ENCODE measurements around the gene MSLN. TPM values are rescaled to one million over a fixed set of nuclear protein-coding genes. Genes with fewer than 3 reads are reported as not detected.

Gene MSLN
- total RNA-seq, 2 donors from 2014 or later = 0.74 to 7.3 TPM

DNA sequence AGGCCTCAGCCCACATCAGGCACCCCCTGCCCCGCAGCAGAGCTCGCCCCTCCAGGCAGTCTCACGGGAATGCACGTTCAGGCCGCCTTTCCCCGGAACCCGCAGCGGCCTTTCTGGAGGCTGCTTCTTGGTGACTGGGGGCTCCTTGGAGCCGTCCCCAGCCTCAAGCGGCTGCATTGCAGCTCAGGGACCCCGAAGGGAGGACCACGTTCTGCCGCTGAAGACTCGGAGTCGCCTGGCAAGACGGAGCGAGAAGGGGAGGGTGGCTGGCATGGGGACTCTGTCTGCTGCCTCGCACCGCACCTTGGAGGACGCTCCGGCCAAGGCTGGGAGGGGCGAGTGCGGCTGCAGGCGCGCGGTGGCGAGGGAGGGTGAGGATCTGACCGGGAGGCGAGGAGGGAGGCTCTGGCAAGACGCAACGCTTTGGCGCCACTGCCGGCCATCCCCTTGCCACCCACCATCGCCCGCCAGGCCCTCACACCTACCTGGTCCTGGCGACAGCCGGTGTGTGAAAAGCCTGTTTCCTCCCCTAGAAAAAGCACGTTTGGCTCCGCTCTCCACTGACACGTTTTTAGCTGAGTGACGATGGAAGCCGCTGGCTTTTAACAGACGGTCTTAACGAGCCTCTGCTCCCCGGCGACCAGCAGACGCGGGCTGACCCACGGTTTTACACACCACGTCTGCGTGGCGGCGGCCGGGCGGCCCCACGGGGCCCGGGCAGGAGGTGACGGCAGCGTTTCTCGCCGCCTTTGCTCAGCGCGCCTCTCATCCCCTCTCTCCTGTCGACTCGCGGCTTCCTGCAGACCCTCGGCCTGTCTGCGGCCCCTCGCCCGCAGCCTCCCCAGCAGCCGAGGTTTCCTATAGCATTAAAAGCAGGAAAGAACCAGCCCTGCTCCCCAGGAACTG lies 56.7 kb downstream of the MSLN start:
- no peak for DNase-seq (ENCODE audit: low spot score)
- intact Hi-C loops (cut with DNase I) = loop anchor here (2.0 kb wide), 1 partner anchor 284 kb away; no protein-coding TSS in a partner anchor
- Histone ChIP-seq H3K27me3 (replicated peaks; ENCODE audit: insufficient read depth) (peaks cover 15% of the 10 kb centered on the region), H3K4me1 (replicated peaks) (no peaks in the 10 kb centered on the region), H3K9me3 (no peaks in the 10 kb centered on the region), H3K27ac (no peak overlapping the region), H3K36me3 (no peaks in the 10 kb centered on the region), H3K4me3 (no peak overlapping the region)
- TF ChIP-seq, protein P1, sequence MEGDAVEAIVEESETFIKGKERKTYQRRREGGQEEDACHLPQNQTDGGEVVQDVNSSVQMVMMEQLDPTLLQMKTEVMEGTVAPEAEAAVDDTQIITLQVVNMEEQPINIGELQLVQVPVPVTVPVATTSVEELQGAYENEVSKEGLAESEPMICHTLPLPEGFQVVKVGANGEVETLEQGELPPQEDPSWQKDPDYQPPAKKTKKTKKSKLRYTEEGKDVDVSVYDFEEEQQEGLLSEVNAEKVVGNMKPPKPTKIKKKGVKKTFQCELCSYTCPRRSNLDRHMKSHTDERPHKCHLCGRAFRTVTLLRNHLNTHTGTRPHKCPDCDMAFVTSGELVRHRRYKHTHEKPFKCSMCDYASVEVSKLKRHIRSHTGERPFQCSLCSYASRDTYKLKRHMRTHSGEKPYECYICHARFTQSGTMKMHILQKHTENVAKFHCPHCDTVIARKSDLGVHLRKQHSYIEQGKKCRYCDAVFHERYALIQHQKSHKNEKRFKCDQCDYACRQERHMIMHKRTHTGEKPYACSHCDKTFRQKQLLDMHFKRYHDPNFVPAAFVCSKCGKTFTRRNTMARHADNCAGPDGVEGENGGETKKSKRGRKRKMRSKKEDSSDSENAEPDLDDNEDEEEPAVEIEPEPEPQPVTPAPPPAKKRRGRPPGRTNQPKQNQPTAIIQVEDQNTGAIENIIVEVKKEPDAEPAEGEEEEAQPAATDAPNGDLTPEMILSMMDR (IDR thresholded peaks at IDR 0.05) = no peak
- TF ChIP-seq POLR2A (IDR thresholded peaks at IDR 0.05) = no peak
- no peak for TF ChIP-seq POLR2AphosphoS5 (IDR thresholded peaks at IDR 0.05)
- WGBS = 65% methylated on average over 71 of the region's 71 CpGs

GRCh38 chr16:818132-818531 lies 57.6 kb downstream of the MSLN start:
- Histone ChIP-seq H3K4me3 (no peak overlapping the region), H3K27me3 (replicated peaks; ENCODE audit: insufficient read depth) (peaks cover 15% of the 10 kb centered on the region), H3K4me1 (replicated peaks) (no peaks in the 10 kb centered on the region), H3K36me3 (no peaks in the 10 kb centered on the region), H3K9me3 (no peaks in the 10 kb centered on the region), H3K27ac (no peak overlapping the region)
- TF ChIP-seq POLR2A (IDR thresholded peaks at IDR 0.05) (no peak), POLR2AphosphoS5 (IDR thresholded peaks at IDR 0.05) (no peak)
- TF ChIP-seq, protein P1 (IDR thresholded peaks at IDR 0.05) = no peak
- no peak for DNase-seq (ENCODE audit: low spot score)
- WGBS = 85% methylated on average over 8 of the region's 8 CpGs
- intact Hi-C loops (cut with DNase I) = no loop called here

MicroRNAs encoded within 50 kb of the gene (microRNA counts, 767-probe panel; counts per million panel counts)
- 431 to 1,408 counts per million in 2 donors for microRNA hsa-miR-662

Small RNA genes within 50 kb of the gene (microRNA-seq; reads per million reads assigned to microRNA genes)
- not detected for gene MIR662

Small RNA genes within 50 kb of the gene (small RNA-seq; reads per million reads assigned to genes)
- 0 reads per million in 2 donors for gene MIR662

Other genes with a start within 250 kb of the MSLN start
- gene CAPN15, start 233.0 kb upstream of the MSLN start, total RNA-seq = 10 to 100 TPM; 59.7 to 80.7 TPM
- gene PRR35, start 200.3 kb upstream of the MSLN start, total RNA-seq = 1 to 10 TPM in 1 of 2 donors, not detected in 1; 5.1 TPM
- 1 to 10 TPM; 2.9 to 6.2 TPM for gene NHLRC4, start 193.7 kb upstream of the MSLN start, total RNA-seq
- gene PIGQ, start 190.8 kb upstream of the MSLN start, total RNA-seq = 10 to 100 TPM; 70.1 to 85.8 TPM
- gene RAB40C, start 170.7 kb upstream of the MSLN start, total RNA-seq = 10 to 100 TPM; 41.8 to 68.0 TPM
- gene WFIKKN1, start 129.7 kb upstream of the MSLN start, total RNA-seq = 1 to 10 TPM; 1.5 to 1.9 TPM
- gene METTL26, start 124.4 kb upstream of the MSLN start, total RNA-seq = 100 to 1,000 TPM; 179 to 207 TPM
- gene MCRIP2, start 118.9 kb upstream of the MSLN start, total RNA-seq = 10 to 100 TPM; 59.5 to 61.6 TPM
- 10 to 100 TPM; 36.8 to 60.4 TPM for gene WDR90, start 111.4 kb upstream of the MSLN start, total RNA-seq
- 100 to 1,000 TPM; 101 to 169 TPM for gene RHOT2, start 92.6 kb upstream of the MSLN start, total RNA-seq
- gene RHBDL1, start 85.1 kb upstream of the MSLN start, total RNA-seq = 1 to 10 TPM; 4.5 to 4.9 TPM
- gene STUB1, start 80.3 kb upstream of the MSLN start, total RNA-seq = 100 to 1,000 TPM; 173 to 255 TPM
- gene JMJD8, start 76.4 kb upstream of the MSLN start, total RNA-seq = 100 to 1,000 TPM; 121 to 132 TPM
- gene WDR24, start 70.3 kb upstream of the MSLN start, total RNA-seq = 10 to 100 TPM; 18.2 to 26.4 TPM
- gene FBXL16, start 54.9 kb upstream of the MSLN start, total RNA-seq = 1 to 10 TPM; 6.1 to 9.1 TPM
- gene METRN, start 45.6 kb upstream of the MSLN start, total RNA-seq = 10 to 100 TPM; 52.0 to 78.2 TPM
- 10 to 100 TPM; 55.3 to 73.1 TPM for gene ANTKMT, start 39.6 kb upstream of the MSLN start, total RNA-seq
- gene CCDC78, start 34.3 kb upstream of the MSLN start, total RNA-seq = 1 to 10 TPM; 2.3 to 3.0 TPM
- 10 to 100 TPM in 1 of 2 donors, 1 to 10 TPM in 1; 7.7 to 10.1 TPM for gene HAGHL, start 33.6 kb upstream of the MSLN start, total RNA-seq
- gene CIAO3, start 19.7 kb upstream of the MSLN start, total RNA-seq = 10 to 100 TPM; 56.7 to 76.6 TPM
- 10 to 100 TPM; 22.0 to 32.4 TPM for gene RPUSD1, start 27.6 kb downstream of the MSLN start, total RNA-seq
- 10 to 100 TPM in 1 of 2 donors, 1 to 10 TPM in 1; 7.8 to 57.5 TPM for gene CHTF18, start 27.9 kb downstream of the MSLN start, total RNA-seq
- not detected for gene GNG13, start 40.0 kb downstream of the MSLN start, total RNA-seq
- 10 to 100 TPM; 86.1 to 87.5 TPM for gene LMF1, start 210.2 kb downstream of the MSLN start, total RNA-seq
- gene SOX8, start 221.0 kb downstream of the MSLN start, total RNA-seq = 10 to 100 TPM in 1 of 2 donors, under 1 TPM in 1; 0.59 to 11.9 TPM